Chondrocyte (in vitro differentiated cells): ENCODE results near the gene APOE. TPM values are rescaled to one million over a fixed set of nuclear protein-coding genes. Genes with fewer than 3 reads are reported as not detected.
A peak's percentile ranks its signal among the peaks of the same experiment; 100 is the strongest.

ENCODE experiments used
- DNase-seq: peaks from one replicate; pipeline ENCODE4 v3.0.0; 2021; ENCODE audit warnings: mixed read lengths, low spot score
- H3K27ac Mint-ChIP-seq: one replicate; pipeline ENCODE4 v1.8.0; 2021; ENCODE audit warnings: mild to moderate bottlenecking, moderate library complexity, mixed read lengths; ENCODE audit not compliant: unreplicated experiment
- H3K27me3 Mint-ChIP-seq: 2 replicates; pipeline ENCODE4 v1.8.0; 2021; ENCODE audit warnings: low read depth, mixed read lengths
- H3K36me3 Mint-ChIP-seq: 2 replicates; pipeline ENCODE4 v1.8.0; 2021; ENCODE audit warnings: low read depth, mixed read lengths
- H3K4me1 Mint-ChIP-seq: 2 replicates; pipeline ENCODE4 v1.8.0; 2021; ENCODE audit warnings: low read depth, mild to moderate bottlenecking, mixed read lengths
- H3K4me3 Mint-ChIP-seq: one replicate; pipeline ENCODE4 v1.8.0; 2021; ENCODE audit warnings: mild to moderate bottlenecking, moderate library complexity, mixed read lengths; ENCODE audit not compliant: unreplicated experiment
- H3K9me3 Mint-ChIP-seq: 2 replicates; pipeline ENCODE4 v1.8.0; 2021; ENCODE audit warnings: low read depth, mixed read lengths
- total RNA-seq: library from RNA; stranded (reverse); gene quantifications from 3 replicates; pipeline ENCODE4 v1.2.1, GENCODE V29; 2021
- TF ChIP-seq, protein P1 (sequence below): fragments of 200-600 bp; sonication (generic); IDR thresholded peaks from 2 replicates; pipeline ENCODE4 v1.5.0; 2021; ENCODE audit warnings: antibody characterized with exemption, mild to moderate bottlenecking, moderate library complexity

The APOE gene
- total RNA-seq, 1 donor from 2014 or later: 178 TPM

DNA sequence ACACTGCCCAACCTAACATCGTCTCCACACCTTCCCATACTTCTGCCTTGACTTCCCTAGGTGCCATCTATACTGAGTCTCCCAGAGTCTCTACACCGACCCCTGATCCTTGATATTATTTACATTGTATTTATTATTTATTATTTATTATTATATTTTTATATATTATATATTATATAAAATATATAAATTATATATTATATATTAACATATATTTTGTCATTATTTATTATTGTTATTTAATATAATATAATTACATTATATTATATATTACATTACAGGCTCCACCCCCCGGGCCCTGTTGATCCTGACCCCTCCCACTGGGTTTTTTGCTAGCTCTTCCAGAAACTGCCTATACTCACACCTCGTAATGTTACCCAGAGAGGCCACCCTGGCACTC lies 32.9 kb upstream of the APOE start:
- DNase-seq: no peak
- TF ChIP-seq, protein P1, sequence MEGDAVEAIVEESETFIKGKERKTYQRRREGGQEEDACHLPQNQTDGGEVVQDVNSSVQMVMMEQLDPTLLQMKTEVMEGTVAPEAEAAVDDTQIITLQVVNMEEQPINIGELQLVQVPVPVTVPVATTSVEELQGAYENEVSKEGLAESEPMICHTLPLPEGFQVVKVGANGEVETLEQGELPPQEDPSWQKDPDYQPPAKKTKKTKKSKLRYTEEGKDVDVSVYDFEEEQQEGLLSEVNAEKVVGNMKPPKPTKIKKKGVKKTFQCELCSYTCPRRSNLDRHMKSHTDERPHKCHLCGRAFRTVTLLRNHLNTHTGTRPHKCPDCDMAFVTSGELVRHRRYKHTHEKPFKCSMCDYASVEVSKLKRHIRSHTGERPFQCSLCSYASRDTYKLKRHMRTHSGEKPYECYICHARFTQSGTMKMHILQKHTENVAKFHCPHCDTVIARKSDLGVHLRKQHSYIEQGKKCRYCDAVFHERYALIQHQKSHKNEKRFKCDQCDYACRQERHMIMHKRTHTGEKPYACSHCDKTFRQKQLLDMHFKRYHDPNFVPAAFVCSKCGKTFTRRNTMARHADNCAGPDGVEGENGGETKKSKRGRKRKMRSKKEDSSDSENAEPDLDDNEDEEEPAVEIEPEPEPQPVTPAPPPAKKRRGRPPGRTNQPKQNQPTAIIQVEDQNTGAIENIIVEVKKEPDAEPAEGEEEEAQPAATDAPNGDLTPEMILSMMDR: no peak
- Mint-ChIP-seq H3K27ac (no peak overlapping the region), H3K4me1 (peaks cover 48% of the 10 kb centered on the region), H3K9me3 (no peaks in the 10 kb centered on the region), H3K36me3 (peaks cover 44% of the 10 kb centered on the region), H3K4me3 (no peak overlapping the region), H3K27me3 (no peaks in the 10 kb centered on the region)

DNA sequence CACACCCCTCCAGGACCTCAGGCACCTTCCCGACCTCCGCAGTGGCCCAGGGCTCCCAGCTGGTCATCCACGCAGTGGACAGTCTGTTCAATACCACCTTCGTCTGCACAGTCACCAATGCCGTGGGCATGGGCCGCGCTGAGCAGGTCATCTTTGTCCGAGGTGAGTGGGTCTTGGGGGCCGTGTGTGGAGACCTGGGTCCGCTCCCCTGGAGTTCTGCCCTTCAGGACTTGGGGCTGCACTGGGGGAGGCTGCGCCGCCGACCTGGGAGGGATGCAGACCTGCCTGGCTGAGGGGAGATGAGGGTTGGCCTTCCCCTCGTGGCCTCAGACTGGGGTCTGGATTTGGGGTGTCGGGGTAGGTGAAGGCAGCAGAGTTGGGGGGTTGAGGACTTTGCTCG lies 31.3 kb upstream of the APOE start:
- DNase-seq: no peak
- Mint-ChIP-seq H3K36me3 (peaks cover 44% of the 10 kb centered on the region), H3K4me3 (no peak overlapping the region), H3K9me3 (no peaks in the 10 kb centered on the region), H3K27ac (no peak overlapping the region), H3K27me3 (no peaks in the 10 kb centered on the region), H3K4me1 (peaks cover 35% of the 10 kb centered on the region)
- TF ChIP-seq, protein P1: no peak

DNA sequence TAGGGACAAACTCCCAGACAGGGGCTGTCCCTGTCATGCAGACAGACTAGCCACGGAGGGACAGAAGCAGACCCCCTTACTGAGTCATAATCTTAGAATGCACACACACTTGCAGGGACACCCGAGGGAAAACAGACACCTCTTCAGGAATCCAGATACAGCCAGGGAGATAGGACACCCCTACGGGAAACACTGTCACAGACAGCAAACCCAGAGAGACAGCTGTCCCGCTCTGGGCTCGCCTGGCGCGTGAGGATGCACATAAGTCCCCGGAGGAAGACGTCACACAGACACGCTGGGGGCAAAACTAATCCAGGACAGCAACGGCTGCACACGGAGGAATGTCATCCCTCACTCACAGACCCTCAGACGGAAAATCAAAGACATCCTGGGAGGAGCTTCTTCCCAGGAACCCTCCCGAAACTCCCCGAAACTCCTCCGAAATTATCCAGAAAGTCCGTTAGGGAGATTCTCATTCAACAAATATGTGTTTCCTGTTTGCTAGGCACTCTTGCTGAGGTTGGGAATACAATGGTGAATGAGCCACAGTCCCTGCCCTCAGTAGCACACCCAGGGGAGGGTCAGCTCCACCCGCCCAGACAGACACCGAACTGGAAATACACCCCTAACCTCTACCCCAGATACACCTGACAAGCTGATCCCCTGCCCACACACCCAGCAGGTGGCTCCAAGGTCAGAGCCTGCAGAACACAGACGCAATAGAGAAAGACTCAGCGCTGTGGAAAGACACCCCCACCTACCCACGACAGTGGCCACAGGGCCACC lies 29.7 kb upstream of the APOE start:
- peaks cover 31% of the 10 kb centered on the region for H3K4me1 Mint-ChIP-seq
- no peak for DNase-seq
- H3K36me3 Mint-ChIP-seq: peaks cover 42% of the 10 kb centered on the region
- TF ChIP-seq, protein P1: no peak
- H3K27ac Mint-ChIP-seq: peak overlapping the region; percentile 76
- H3K4me3 Mint-ChIP-seq: no peak overlapping the region
- no peaks in the 10 kb centered on the region for H3K9me3 Mint-ChIP-seq
- H3K27me3 Mint-ChIP-seq: no peaks in the 10 kb centered on the region

DNA sequence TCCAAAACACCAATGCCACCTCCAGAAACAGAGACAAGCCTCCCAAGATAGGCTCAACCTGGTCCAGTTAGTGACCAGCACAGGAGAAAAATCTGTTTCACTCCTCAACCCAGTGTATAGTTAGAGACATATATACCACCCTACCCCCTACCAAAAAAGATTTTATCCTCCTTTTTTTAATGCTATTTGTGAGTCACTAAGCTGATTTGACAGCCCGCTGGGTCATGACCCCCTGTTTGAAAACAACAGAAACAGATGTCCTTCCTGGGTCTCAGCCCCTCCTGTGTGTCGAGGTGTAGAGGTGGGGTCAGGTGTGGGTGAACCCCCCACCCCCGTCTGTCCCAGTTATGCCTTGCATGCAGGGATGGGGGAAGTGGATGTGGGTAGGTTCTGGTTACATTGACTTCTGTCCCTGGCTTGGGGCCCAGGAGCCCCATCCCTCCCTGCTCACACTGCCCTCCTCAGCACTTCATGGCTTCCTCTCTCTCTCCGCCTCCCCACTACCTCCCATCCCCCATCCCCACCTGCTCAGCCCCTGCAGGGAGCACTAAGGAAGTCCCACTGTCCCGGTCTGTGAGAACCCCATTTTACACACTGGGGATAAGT lies 28.6 kb upstream of the APOE start:
- no peaks in the 10 kb centered on the region for H3K27me3 Mint-ChIP-seq
- no peaks in the 10 kb centered on the region for H3K9me3 Mint-ChIP-seq
- no peak for DNase-seq
- H3K4me1 Mint-ChIP-seq: peaks cover 33% of the 10 kb centered on the region
- H3K4me3 Mint-ChIP-seq: no peak overlapping the region
- H3K36me3 Mint-ChIP-seq: peaks cover 43% of the 10 kb centered on the region
- peak overlapping the region; percentile 6 for H3K27ac Mint-ChIP-seq
- TF ChIP-seq, protein P1: no peak

DNA sequence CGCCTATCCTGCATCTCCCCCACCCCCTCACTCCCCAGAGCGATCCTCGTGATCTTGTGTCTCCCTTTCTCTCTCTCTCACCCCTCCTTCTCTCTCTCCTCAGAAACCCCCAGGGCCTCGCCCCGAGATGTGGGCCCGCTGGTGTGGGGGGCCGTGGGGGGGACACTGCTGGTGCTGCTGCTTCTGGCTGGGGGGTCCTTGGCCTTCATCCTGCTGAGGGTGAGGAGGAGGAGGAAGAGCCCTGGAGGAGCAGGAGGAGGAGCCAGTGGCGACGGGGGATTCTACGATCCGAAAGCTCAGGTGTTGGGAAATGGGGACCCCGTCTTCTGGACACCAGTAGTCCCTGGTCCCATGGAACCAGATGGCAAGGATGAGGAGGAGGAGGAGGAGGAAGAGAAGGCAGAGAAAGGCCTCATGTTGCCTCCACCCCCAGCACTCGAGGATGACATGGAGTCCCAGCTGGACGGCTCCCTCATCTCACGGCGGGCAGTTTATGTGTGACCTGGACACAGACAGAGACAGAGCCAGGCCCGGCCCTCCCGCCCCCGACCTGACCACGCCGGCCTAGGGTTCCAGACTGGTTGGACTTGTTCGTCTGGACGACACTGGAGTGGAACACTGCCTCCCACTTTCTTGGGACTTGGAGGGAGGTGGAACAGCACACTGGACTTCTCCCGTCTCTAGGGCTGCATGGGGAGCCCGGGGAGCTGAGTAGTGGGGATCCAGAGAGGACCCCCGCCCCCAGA lies 27.3 kb upstream of the APOE start:
- DNase-seq: no peak
- peak overlapping the region; percentile 22 for H3K27ac Mint-ChIP-seq
- no peak overlapping the region for H3K4me3 Mint-ChIP-seq
- no peaks in the 10 kb centered on the region for H3K27me3 Mint-ChIP-seq
- no peaks in the 10 kb centered on the region for H3K9me3 Mint-ChIP-seq
- peaks cover 38% of the 10 kb centered on the region for H3K4me1 Mint-ChIP-seq
- H3K36me3 Mint-ChIP-seq: peaks cover 33% of the 10 kb centered on the region
- TF ChIP-seq, protein P1: no peak
